ENCODE measurements around the gene TTC28.

DNA sequence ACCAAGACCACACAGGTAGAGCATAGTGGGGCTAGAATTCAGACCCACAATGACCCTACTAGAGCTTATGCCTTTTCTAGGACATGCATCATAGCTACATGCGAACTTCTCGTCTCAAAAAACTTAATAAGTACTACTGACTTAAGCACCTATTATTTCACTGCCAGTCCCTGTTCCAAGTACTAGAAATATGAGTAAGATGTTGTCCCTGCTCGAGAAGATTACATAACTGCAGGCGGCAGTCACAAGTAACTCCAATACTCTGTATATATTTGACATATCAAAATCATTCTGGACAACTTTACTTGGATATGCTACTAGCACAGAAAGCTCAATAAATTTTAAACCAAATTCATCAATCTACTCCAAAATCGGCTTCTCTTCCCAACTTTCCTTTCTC lies 235.0 kb downstream of the TTC28 start:
- TF ChIP-seq POLR2A (IDR thresholded peaks at IDR 0.05; ENCODE audit: low read depth, low read length): no peak
- TF ChIP-seq BHLHE40 (IDR thresholded peaks at IDR 0.05; ENCODE audit: borderline replicate concordance in 1 of 2, low read depth in 2 of 2, low read length in 1 of 2): no peak
- no peak for TF ChIP-seq SIN3A (IDR thresholded peaks at IDR 0.05; ENCODE audit: low read depth, low read length)
- TF ChIP-seq, protein P1, sequence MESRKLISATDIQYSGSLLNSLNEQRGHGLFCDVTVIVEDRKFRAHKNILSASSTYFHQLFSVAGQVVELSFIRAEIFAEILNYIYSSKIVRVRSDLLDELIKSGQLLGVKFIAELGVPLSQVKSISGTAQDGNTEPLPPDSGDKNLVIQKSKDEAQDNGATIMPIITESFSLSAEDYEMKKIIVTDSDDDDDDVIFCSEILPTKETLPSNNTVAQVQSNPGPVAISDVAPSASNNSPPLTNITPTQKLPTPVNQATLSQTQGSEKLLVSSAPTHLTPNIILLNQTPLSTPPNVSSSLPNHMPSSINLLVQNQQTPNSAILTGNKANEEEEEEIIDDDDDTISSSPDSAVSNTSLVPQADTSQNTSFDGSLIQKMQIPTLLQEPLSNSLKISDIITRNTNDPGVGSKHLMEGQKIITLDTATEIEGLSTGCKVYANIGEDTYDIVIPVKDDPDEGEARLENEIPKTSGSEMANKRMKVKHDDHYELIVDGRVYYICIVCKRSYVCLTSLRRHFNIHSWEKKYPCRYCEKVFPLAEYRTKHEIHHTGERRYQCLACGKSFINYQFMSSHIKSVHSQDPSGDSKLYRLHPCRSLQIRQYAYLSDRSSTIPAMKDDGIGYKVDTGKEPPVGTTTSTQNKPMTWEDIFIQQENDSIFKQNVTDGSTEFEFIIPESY (IDR thresholded peaks at IDR 0.05): no peak

Data from GM12878 (cell line).